ENCODE results near the gene PLCB3. TPM values are rescaled to one million over a fixed set of nuclear protein-coding genes. Genes with fewer than 3 reads are reported as not detected.

PLCB3 gene
- total and polyA plus RNA-seq, 2 of the 13 experiments (the other 11 are each of a cell fraction or from before 2014, with no cell fraction given): 7.5 to 13.8 TPM

DNA sequence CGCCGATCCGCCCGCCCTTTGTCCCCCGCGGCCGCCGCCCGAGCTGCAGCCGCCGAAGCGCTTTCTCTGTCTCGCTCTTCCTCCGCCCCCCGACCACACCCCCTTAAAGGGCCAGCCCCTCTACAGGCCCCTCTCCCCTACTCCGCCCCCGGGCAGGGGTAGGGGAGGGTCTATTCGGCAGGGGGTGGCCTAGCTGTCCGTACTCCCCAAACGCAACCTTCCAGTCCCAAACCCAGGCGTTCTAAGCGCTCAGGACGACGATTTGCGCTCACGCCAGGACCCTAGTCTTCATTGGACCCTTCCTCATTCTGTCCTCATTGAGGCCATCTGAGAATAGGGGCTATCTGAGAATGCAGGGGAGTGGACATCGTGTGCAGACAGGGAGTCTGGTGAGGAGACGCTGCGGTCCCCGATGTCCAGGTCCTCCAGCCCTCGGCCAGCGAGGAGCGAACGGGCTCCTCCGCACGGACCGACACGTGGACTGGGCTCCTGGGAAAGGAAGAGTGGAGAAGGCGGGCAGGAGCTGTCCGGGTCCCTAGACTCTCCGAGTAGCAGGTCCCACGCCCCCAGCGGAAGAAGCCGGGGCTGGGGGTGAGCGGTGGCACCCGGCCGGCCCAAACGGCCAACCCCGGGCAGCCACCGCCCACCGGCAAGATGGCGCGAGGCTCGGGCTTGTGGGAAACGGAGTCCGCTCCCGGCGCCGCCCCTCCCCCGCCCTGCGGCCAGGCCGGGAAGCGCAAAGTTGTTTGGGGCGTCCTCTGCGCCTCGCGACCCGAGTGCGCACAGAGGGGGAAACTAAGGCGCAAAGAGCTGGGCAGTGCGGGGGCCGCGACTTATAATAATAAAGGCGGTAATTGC, 4.2 kb upstream of the PLCB3 start, which contains the start of gene PPP1R14B (continued):
- TF ChIP-seq, protein P1, sequence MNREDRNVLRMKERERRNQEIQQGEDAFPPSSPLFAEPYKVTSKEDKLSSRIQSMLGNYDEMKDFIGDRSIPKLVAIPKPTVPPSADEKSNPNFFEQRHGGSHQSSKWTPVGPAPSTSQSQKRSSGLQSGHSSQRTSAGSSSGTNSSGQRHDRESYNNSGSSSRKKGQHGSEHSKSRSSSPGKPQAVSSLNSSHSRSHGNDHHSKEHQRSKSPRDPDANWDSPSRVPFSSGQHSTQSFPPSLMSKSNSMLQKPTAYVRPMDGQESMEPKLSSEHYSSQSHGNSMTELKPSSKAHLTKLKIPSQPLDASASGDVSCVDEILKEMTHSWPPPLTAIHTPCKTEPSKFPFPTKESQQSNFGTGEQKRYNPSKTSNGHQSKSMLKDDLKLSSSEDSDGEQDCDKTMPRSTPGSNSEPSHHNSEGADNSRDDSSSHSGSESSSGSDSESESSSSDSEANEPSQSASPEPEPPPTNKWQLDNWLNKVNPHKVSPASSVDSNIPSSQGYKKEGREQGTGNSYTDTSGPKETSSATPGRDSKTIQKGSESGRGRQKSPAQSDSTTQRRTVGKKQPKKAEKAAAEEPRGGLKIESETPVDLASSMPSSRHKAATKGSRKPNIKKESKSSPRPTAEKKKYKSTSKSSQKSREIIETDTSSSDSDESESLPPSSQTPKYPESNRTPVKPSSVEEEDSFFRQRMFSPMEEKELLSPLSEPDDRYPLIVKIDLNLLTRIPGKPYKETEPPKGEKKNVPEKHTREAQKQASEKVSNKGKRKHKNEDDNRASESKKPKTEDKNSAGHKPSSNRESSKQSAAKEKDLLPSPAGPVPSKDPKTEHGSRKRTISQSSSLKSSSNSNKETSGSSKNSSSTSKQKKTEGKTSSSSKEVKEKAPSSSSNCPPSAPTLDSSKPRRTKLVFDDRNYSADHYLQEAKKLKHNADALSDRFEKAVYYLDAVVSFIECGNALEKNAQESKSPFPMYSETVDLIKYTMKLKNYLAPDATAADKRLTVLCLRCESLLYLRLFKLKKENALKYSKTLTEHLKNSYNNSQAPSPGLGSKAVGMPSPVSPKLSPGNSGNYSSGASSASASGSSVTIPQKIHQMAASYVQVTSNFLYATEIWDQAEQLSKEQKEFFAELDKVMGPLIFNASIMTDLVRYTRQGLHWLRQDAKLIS (CRISPR knock-in tag; IDR thresholded peaks at IDR 0.05): no peak
- TF ChIP-seq, protein P2, sequence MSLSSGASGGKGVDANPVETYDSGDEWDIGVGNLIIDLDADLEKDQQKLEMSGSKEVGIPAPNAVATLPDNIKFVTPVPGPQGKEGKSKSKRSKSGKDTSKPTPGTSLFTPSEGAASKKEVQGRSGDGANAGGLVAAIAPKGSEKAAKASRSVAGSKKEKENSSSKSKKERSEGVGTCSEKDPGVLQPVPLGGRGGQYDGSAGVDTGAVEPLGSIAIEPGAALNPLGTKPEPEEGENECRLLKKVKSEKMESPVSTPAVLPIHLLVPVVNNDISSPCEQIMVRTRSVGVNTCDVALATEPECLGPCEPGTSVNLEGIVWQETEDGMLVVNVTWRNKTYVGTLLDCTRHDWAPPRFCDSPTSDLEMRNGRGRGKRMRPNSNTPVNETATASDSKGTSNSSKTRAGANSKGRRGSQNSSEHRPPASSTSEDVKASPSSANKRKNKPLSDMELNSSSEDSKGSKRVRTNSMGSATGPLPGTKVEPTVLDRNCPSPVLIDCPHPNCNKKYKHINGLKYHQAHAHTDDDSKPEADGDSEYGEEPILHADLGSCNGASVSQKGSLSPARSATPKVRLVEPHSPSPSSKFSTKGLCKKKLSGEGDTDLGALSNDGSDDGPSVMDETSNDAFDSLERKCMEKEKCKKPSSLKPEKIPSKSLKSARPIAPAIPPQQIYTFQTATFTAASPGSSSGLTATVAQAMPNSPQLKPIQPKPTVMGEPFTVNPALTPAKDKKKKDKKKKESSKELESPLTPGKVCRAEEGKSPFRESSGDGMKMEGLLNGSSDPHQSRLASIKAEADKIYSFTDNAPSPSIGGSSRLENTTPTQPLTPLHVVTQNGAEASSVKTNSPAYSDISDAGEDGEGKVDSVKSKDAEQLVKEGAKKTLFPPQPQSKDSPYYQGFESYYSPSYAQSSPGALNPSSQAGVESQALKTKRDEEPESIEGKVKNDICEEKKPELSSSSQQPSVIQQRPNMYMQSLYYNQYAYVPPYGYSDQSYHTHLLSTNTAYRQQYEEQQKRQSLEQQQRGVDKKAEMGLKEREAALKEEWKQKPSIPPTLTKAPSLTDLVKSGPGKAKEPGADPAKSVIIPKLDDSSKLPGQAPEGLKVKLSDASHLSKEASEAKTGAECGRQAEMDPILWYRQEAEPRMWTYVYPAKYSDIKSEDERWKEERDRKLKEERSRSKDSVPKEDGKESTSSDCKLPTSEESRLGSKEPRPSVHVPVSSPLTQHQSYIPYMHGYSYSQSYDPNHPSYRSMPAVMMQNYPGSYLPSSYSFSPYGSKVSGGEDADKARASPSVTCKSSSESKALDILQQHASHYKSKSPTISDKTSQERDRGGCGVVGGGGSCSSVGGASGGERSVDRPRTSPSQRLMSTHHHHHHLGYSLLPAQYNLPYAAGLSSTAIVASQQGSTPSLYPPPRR (CRISPR knock-in tag; IDR thresholded peaks at IDR 0.05; ENCODE audit: borderline replicate concordance): no peak
- TF ChIP-seq, protein P3, sequence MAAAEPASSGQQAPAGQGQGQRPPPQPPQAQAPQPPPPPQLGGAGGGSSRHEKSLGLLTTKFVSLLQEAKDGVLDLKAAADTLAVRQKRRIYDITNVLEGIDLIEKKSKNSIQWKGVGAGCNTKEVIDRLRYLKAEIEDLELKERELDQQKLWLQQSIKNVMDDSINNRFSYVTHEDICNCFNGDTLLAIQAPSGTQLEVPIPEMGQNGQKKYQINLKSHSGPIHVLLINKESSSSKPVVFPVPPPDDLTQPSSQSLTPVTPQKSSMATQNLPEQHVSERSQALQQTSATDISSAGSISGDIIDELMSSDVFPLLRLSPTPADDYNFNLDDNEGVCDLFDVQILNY (CRISPR knock-in tag; conservative IDR thresholded peaks at IDR 0.05): no peak; the same call in 1 of the 2 replicates
- TF ChIP-seq AGO2 (optimal IDR thresholded peaks at IDR 0.05; ENCODE audit: low read depth, low read length) (peak; percentile 77), MZF1 (CRISPR knock-in tag; IDR thresholded peaks at IDR 0.05; ENCODE audit: borderline replicate concordance) (no peak), KAT2B (IDR thresholded peaks at IDR 0.05; ENCODE audit: borderline replicate concordance, low read depth, low read length) (no peak)
- TF ChIP-seq, protein P4, sequence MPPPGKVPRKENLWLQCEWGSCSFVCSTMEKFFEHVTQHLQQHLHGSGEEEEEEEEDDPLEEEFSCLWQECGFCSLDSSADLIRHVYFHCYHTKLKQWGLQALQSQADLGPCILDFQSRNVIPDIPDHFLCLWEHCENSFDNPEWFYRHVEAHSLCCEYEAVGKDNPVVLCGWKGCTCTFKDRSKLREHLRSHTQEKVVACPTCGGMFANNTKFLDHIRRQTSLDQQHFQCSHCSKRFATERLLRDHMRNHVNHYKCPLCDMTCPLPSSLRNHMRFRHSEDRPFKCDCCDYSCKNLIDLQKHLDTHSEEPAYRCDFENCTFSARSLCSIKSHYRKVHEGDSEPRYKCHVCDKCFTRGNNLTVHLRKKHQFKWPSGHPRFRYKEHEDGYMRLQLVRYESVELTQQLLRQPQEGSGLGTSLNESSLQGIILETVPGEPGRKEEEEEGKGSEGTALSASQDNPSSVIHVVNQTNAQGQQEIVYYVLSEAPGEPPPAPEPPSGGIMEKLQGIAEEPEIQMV (CRISPR knock-in tag; IDR thresholded peaks at IDR 0.05; ENCODE audit: low read depth): 0 out of 2 replicates have a peak, but pooled peaks have one; percentile 41
- TF ChIP-seq, protein P5, sequence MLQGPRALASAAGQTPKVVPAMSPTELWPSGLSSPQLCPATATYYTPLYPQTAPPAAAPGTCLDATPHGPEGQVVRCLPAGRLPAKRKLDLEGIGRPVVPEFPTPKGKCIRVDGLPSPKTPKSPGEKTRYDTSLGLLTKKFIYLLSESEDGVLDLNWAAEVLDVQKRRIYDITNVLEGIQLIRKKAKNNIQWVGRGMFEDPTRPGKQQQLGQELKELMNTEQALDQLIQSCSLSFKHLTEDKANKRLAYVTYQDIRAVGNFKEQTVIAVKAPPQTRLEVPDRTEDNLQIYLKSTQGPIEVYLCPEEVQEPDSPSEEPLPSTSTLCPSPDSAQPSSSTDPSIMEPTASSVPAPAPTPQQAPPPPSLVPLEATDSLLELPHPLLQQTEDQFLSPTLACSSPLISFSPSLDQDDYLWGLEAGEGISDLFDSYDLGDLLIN (CRISPR knock-in tag; IDR thresholded peaks at IDR 0.05; ENCODE audit: borderline replicate concordance): no peak
- TF ChIP-seq, protein P6, sequence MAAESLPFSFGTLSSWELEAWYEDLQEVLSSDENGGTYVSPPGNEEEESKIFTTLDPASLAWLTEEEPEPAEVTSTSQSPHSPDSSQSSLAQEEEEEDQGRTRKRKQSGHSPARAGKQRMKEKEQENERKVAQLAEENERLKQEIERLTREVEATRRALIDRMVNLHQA (CRISPR knock-in tag; IDR thresholded peaks at IDR 0.05): no peak
- TF ChIP-seq, protein P7, sequence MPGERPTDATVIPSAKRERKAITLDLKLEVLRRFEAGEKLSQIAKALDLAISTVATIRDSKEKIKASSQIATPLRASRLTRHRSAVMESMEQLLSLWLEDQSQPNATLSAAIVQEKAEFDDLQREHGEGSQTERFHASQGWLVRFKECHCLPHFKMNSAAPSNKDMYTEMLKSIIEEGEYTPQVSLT (CRISPR knock-in tag; IDR thresholded peaks at IDR 0.05; ENCODE audit: borderline replicate concordance, low read depth): no peak
- TF ChIP-seq, protein P8, sequence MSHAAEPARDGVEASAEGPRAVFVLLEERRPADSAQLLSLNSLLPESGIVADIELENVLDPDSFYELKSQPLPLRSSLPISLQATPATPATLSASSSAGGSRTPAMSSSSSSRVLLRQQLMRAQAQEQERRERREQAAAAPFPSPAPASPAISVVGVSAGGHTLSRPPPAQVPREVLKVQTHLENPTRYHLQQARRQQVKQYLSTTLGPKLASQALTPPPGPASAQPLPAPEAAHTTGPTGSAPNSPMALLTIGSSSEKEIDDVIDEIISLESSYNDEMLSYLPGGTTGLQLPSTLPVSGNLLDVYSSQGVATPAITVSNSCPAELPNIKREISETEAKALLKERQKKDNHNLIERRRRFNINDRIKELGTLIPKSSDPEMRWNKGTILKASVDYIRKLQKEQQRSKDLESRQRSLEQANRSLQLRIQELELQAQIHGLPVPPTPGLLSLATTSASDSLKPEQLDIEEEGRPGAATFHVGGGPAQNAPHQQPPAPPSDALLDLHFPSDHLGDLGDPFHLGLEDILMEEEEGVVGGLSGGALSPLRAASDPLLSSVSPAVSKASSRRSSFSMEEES (CRISPR knock-in tag; IDR thresholded peaks at IDR 0.05): no peak; the same call in 1 of the 2 replicates
